Measurements from ENCODE around the gene MRGPRD. TPM values are rescaled to one million over a fixed set of nuclear protein-coding genes. Genes with fewer than 3 reads are reported as not detected.
A peak's percentile ranks its signal among the peaks of the same experiment; 100 is the strongest.

The MRGPRD gene
- total and polyA plus RNA-seq, 2 experiments from 2014 or later, result not detected

- TF ChIP-seq REST (IDR thresholded peaks at IDR 0.05; ENCODE audit: unreplicated experiment), result no peak
- no peak for TF ChIP-seq CREB1 (CRISPR knock-in tag; IDR thresholded peaks at IDR 0.05; ENCODE audit: low read depth)
- TF ChIP-seq ETS1 (IDR thresholded peaks at IDR 0.05), result no peak
Measured at GRCh38 chr11:69014898-69015549, 34.2 kb upstream of the MRGPRD start (continued).

GRCh38 chr11:69014084-69014851 is 33.5 kb upstream of the MRGPRD start:
- H4K20me1 ChIP-seq (replicated peaks; ENCODE audit: insufficient read depth), result no peaks in the 10 kb centered on the region
- peak overlapping the region; percentile 80 for H2AFZ ChIP-seq
- peaks cover 24% of the 10 kb centered on the region for H3K27me3 Mint-ChIP-seq (ENCODE audit: insufficient read depth, low read depth, poor library complexity)
- peak overlapping the region; percentile 89 for H3K4me2 ChIP-seq
- ATAC-seq, result peak; percentile 2
- H3K9me3 Mint-ChIP-seq, result peaks cover 3% of the 10 kb centered on the region; the same call in 2 of the 3 replicates
- no peaks in the 10 kb centered on the region for H3K9me2 ChIP-seq (ENCODE audit: insufficient read depth)
- no peaks in the 10 kb centered on the region; the same call in 1 of the 2 replicates for H3K27me3 ChIP-seq (ENCODE audit: insufficient read depth)
- H3K36me3 ChIP-seq (ENCODE audit: insufficient read depth), result no peaks in the 10 kb centered on the region
- no peaks in the 10 kb centered on the region; the same call in 2 of the 3 replicates for H3K36me3 Mint-ChIP-seq (ENCODE audit: low read depth)
- H3K4me1 Mint-ChIP-seq, result peaks cover 29% of the 10 kb centered on the region
- H3K4me3 ChIP-seq, result peak overlapping the region; percentile 65
- DNase-seq (ENCODE audit: low spot score), result peak; percentile 36
- H3K4me1 ChIP-seq (ENCODE audit: insufficient read depth), result peaks cover 37% of the 10 kb centered on the region
- H3K27ac Mint-ChIP-seq, result no peak overlapping the region
- H3F3A ChIP-seq (replicated peaks; ENCODE audit: low read depth), result no peaks in the 10 kb centered on the region
- H3K4me3 Mint-ChIP-seq, result peak overlapping the region; percentile 73
- no peaks in the 10 kb centered on the region for H3K79me2 ChIP-seq (replicated peaks; ENCODE audit: insufficient read depth)
- H3K27ac ChIP-seq (ENCODE audit: low read depth), result no peak overlapping the region
- no peak for TF ChIP-seq ZNF114 (CRISPR knock-in tag; IDR thresholded peaks at IDR 0.05)
- no peak for TF ChIP-seq CREB1 (CRISPR knock-in tag; IDR thresholded peaks at IDR 0.05; ENCODE audit: low read depth)
- TF ChIP-seq NANOG (IDR thresholded peaks at IDR 0.05; ENCODE audit: borderline replicate concordance), result no peak
- TF ChIP-seq EZH2 (IDR thresholded peaks at IDR 0.05; ENCODE audit: low read depth, unreplicated experiment), result no peak
- no peak for TF ChIP-seq ZNF462 (CRISPR knock-in tag; IDR thresholded peaks at IDR 0.05)
- no peak for TF ChIP-seq ETS1 (IDR thresholded peaks at IDR 0.05)
- TF ChIP-seq EZH2phosphoT487 (IDR thresholded peaks at IDR 0.05; ENCODE audit: unreplicated experiment), result no peak
- no peak for TF ChIP-seq POLR2AphosphoS5 (IDR thresholded peaks at IDR 0.05; ENCODE audit: low read depth)
- no peak for TF ChIP-seq JUNB (IDR thresholded peaks at IDR 0.05; ENCODE audit: unreplicated experiment)
- no peak for TF ChIP-seq STAT1 (IDR thresholded peaks at IDR 0.05; ENCODE audit: unreplicated experiment)

Measured in GM23338 (cell line).